ENCODE data around the gene GFY.
A peak's percentile ranks its signal among the peaks of the same experiment; 100 is the strongest.
"Not testable (repeated sequence)": the region's sequence is repeated elsewhere in the genome, so short reads cannot be mapped to it uniquely, and the experiment has no call there.

GFY gene

GRCh38 chr19:49472936-49473335, 47.7 kb downstream of the GFY start:
- DNase-seq = no peak

DNA sequence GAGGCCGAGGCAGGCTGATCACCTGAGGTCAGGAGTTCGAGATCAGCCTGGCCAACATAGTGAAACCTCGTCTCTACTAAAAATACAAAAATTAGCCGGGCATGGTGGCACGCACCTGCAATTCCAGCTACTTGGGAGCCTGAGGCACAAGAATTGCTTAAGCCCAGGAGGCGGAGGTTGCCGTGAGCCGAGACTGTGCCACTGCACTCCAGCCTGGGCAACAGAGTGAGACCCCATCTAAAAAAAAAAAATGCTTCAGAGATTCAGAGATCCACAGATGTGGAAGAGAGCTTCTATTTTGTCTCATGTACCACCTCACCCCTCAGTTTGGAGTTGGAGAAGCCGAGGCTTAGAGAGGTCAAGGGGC, 48.3 kb downstream of the GFY start:
- DNase-seq = not testable (repeated sequence)

DNA sequence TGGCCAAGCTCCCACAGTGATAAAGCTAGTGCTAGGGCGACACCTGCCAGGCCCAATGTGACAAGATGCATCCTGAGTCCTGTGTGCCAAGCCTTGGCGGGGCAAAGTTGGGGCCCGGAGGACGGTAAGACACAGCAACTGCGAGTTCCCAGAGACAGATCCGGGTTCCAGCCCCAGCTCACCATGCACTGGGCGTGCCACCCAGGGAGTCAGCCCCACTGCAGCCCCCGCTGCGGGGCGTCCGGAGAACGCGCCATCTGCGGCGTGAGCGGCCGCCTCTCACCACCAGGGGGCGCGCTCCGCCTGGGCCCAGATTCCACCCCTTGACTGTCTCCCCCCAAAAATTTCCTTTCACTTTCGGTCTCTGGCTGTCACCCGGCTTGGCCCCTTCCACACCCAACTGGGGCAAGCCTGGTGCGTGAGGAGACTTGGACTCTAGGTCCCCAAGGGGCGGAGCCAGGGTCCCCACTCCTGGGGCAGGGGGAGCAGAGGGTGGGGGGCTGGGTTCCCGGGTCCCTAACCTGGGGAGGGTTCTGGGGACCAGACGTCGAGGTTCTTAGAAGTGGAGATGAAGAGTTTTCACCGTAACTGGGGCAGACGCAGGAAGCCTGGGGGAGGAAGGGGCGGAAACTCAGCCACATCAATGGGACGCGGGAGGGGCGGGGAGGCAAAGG, 48.8 kb downstream of the GFY start, which contains the start of gene FLT3LG:
Gene FLT3LG (plus strand): TSS at position 348 of the 674 bp plus-strand sequence. CDS start 425 bp downstream, outside the sequence.
- DNase-seq = peak; percentile 98

DNA sequence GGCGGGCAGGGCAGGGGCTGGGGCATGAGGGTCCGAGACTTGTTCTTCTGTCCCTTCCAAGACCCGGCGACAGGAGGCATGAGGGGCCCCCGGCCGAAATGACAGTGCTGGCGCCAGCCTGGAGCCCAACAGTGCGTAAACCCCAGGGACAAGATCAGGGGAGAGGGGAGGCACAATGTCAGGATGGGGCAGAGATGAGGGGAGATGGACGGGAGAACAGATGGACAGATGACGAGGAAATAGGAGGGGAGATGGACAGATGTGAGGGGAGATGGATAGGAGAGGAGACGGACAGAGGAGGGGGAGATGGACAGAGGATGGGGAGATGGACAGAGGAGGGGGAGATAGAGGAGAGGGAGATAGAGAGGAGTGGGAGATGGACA, 49.3 kb downstream of the GFY start:
- DNase-seq = no peak

GRCh38 chr19:49475191-49475917, 50.2 kb downstream of the GFY start:
- no peak for DNase-seq

GRCh38 chr19:49475995-49476880, 51.0 kb downstream of the GFY start:
- peak; percentile 89 for DNase-seq
